ENCODE results near the gene GALNTL6. TPM values are rescaled to one million over a fixed set of nuclear protein-coding genes. Genes with fewer than 3 reads are reported as not detected.

The GALNTL6 gene
- total and polyA plus RNA-seq, 2 donors (not counting 1 experiment from before 2014, with no cell fraction given) = 0.99 to 1.1 TPM

DNA sequence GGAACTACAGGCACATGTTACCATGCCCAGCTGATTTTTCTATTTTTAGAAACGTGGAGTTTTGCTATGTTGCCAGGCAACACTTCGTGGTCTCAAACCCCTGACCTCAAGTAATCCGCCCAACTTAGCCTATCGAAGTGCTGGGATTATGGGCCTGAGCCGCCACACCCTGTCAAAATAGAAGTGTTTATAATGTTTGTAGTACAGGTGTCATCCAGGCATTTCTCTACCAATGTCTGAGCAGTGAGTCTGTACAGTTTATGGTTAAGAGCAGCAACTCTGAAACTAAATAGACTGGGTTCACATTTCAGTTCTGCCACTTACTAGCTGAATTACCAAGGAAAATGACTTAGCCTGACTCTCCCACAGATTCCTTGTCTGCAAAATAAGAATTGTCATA is 895.0 kb downstream of the GALNTL6 start:
- no peaks in the 10 kb centered on the region for H3K27me3 Mint-ChIP-seq
- H3K4me3 Mint-ChIP-seq = no peak overlapping the region
- no peak for TF ChIP-seq EZH2 (IDR thresholded peaks at IDR 0.05; ENCODE audit: borderline replicate concordance, insufficient read depth, low read depth, low read length, poor library complexity, severe bottlenecking)
- TF ChIP-seq, protein P1, sequence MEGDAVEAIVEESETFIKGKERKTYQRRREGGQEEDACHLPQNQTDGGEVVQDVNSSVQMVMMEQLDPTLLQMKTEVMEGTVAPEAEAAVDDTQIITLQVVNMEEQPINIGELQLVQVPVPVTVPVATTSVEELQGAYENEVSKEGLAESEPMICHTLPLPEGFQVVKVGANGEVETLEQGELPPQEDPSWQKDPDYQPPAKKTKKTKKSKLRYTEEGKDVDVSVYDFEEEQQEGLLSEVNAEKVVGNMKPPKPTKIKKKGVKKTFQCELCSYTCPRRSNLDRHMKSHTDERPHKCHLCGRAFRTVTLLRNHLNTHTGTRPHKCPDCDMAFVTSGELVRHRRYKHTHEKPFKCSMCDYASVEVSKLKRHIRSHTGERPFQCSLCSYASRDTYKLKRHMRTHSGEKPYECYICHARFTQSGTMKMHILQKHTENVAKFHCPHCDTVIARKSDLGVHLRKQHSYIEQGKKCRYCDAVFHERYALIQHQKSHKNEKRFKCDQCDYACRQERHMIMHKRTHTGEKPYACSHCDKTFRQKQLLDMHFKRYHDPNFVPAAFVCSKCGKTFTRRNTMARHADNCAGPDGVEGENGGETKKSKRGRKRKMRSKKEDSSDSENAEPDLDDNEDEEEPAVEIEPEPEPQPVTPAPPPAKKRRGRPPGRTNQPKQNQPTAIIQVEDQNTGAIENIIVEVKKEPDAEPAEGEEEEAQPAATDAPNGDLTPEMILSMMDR (IDR thresholded peaks at IDR 0.05) = no peak
- no peak overlapping the region for H3K9ac ChIP-seq (ENCODE audit: low read length)
- DNase-seq = no peak
- H3K4me1 ChIP-seq (ENCODE audit: control insufficient read depth in 2 of 2, insufficient read depth in 2 of 2, low read length in 2 of 2) = no peaks in the 10 kb centered on the region
- ChIA-PET POLR2A (no interaction called here), CTCF (no interaction called here)
- peaks cover 7% of the 10 kb centered on the region for H3K9me3 Mint-ChIP-seq (ENCODE audit: insufficient read depth)
- no peak for ATAC-seq (ENCODE audit: low read depth)
- no peaks in the 10 kb centered on the region for H3K79me2 ChIP-seq (ENCODE audit: control insufficient read depth, insufficient read depth, low read length)
- peaks cover 0 to 9% (median 0%) of the 10 kb centered on the region in 3 donors for H3K9me3 ChIP-seq (ENCODE audit: control extremely low read depth in 1 of 3, control insufficient read depth in 2 of 3, insufficient read depth in 1 of 3, low read length in 2 of 3)
- H3K27me3 ChIP-seq (replicated peaks in 1 of 4; ENCODE audit: control extremely low read depth in 1 of 4, control insufficient read depth in 3 of 4, insufficient read depth in 4 of 4, low read length in 3 of 4) = no peaks in the 10 kb centered on the region
- 89% methylated on average over 4 of the region's 5 CpGs for WGBS (ENCODE audit: insufficient coverage)
- H3K27ac ChIP-seq (ENCODE audit: low read length in 2 of 2) = no peak overlapping the region
- no peak overlapping the region for H3K4me3 ChIP-seq (ENCODE audit: control extremely low read depth in 1 of 5, extremely low read depth in 1 of 5, insufficient read depth in 1 of 5, low read depth in 2 of 5, low read length in 4 of 5)
- no peak overlapping the region for H2AFZ ChIP-seq (ENCODE audit: insufficient read depth, low read depth, low read length, poor library complexity, severe bottlenecking)
- no peak overlapping the region for H3K4me2 ChIP-seq (replicated peaks; ENCODE audit: low read depth, low read length, poor library complexity, severe bottlenecking)
- H3K4me1 Mint-ChIP-seq = no peaks in the 10 kb centered on the region
- no peaks in the 10 kb centered on the region for H4K20me1 ChIP-seq (ENCODE audit: control insufficient read depth, insufficient read depth, low read length, poor library complexity, severe bottlenecking)
- intact Hi-C loops (cut with micrococcal nuclease) = no loop called here
- no peaks in the 10 kb centered on the region for H3K36me3 ChIP-seq (replicated peaks in 1 of 2; ENCODE audit: control extremely low read depth in 1 of 2, control insufficient read depth in 1 of 2, extremely low read depth in 1 of 2, insufficient read depth in 2 of 2, low read length in 1 of 2)
- no peak overlapping the region for H3K27ac Mint-ChIP-seq

DNA sequence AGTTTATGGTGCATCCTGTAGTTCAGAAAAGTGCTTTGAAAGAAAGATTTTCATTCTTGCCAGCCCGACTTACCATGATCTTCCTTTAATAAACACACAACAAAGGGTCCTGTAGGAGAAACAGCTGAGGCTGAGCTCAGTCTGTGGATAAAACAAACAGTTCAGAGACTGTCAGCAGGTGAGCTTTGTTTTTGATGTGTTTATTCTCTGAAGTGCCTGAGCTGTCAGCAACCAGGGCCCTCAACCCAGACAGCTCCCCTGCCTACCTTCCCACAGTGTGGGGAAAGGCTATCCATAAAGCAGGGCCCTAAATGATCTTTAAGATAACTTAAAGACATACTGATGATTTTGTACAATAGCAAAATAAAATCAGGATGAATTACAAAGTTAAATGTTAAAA is 896.2 kb downstream of the GALNTL6 start:
- H3K9me3 Mint-ChIP-seq (ENCODE audit: insufficient read depth) = peaks cover 7% of the 10 kb centered on the region
- no peak overlapping the region for H3K27ac ChIP-seq (ENCODE audit: low read length in 2 of 2)
- H3K27me3 Mint-ChIP-seq = no peaks in the 10 kb centered on the region
- no peak overlapping the region for H3K4me3 Mint-ChIP-seq
- H3K4me2 ChIP-seq (replicated peaks; ENCODE audit: low read depth, low read length, poor library complexity, severe bottlenecking) = no peak overlapping the region
- no peaks in the 10 kb centered on the region for H3K79me2 ChIP-seq (ENCODE audit: control insufficient read depth, insufficient read depth, low read length)
- H3K9ac ChIP-seq (ENCODE audit: low read length) = no peak overlapping the region
- H3K27ac Mint-ChIP-seq = no peak overlapping the region
- ChIA-PET CTCF (no interaction called here), POLR2A (no interaction called here)
- DNase-seq (no peak), ATAC-seq (ENCODE audit: low read depth) (no peak)
- H4K20me1 ChIP-seq (ENCODE audit: control insufficient read depth, insufficient read depth, low read length, poor library complexity, severe bottlenecking) = no peaks in the 10 kb centered on the region
- TF ChIP-seq, protein P1 (IDR thresholded peaks at IDR 0.05) = no peak
- TF ChIP-seq EZH2 (IDR thresholded peaks at IDR 0.05; ENCODE audit: borderline replicate concordance, insufficient read depth, low read depth, low read length, poor library complexity, severe bottlenecking) = no peak
- H3K4me3 ChIP-seq (ENCODE audit: control extremely low read depth in 1 of 5, extremely low read depth in 1 of 5, insufficient read depth in 1 of 5, low read depth in 2 of 5, low read length in 4 of 5) = no peak overlapping the region
- WGBS (ENCODE audit: insufficient coverage) = no CpG with 5 or more reads among the region's 1 CpG
- no peaks in the 10 kb centered on the region for H3K4me1 ChIP-seq (ENCODE audit: control insufficient read depth in 2 of 2, insufficient read depth in 2 of 2, low read length in 2 of 2)
- H2AFZ ChIP-seq (ENCODE audit: insufficient read depth, low read depth, low read length, poor library complexity, severe bottlenecking) = no peak overlapping the region
- intact Hi-C loops (cut with micrococcal nuclease) = no loop called here
- H3K9me3 ChIP-seq (ENCODE audit: control extremely low read depth in 1 of 3, control insufficient read depth in 2 of 3, insufficient read depth in 1 of 3, low read length in 2 of 3) = peaks cover 0 to 9% (median 0%) of the 10 kb centered on the region in 3 donors
- no peaks in the 10 kb centered on the region for H3K36me3 ChIP-seq (replicated peaks in 1 of 2; ENCODE audit: control extremely low read depth in 1 of 2, control insufficient read depth in 1 of 2, extremely low read depth in 1 of 2, insufficient read depth in 2 of 2, low read length in 1 of 2)
- H3K27me3 ChIP-seq (replicated peaks in 1 of 4; ENCODE audit: control extremely low read depth in 1 of 4, control insufficient read depth in 3 of 4, insufficient read depth in 4 of 4, low read length in 3 of 4) = no peaks in the 10 kb centered on the region
- no peaks in the 10 kb centered on the region for H3K4me1 Mint-ChIP-seq
